ENCODE data around the gene GNG14. TPM values are rescaled to one million over a fixed set of nuclear protein-coding genes. Genes with fewer than 3 reads are reported as not detected.
A peak's percentile ranks its signal among the peaks of the same experiment; 100 is the strongest.

GNG14 gene
- total and polyA plus RNA-seq, 2 of the 13 experiments (the other 11 are each of a cell fraction or from before 2014, with no cell fraction given), result not detected

DNA sequence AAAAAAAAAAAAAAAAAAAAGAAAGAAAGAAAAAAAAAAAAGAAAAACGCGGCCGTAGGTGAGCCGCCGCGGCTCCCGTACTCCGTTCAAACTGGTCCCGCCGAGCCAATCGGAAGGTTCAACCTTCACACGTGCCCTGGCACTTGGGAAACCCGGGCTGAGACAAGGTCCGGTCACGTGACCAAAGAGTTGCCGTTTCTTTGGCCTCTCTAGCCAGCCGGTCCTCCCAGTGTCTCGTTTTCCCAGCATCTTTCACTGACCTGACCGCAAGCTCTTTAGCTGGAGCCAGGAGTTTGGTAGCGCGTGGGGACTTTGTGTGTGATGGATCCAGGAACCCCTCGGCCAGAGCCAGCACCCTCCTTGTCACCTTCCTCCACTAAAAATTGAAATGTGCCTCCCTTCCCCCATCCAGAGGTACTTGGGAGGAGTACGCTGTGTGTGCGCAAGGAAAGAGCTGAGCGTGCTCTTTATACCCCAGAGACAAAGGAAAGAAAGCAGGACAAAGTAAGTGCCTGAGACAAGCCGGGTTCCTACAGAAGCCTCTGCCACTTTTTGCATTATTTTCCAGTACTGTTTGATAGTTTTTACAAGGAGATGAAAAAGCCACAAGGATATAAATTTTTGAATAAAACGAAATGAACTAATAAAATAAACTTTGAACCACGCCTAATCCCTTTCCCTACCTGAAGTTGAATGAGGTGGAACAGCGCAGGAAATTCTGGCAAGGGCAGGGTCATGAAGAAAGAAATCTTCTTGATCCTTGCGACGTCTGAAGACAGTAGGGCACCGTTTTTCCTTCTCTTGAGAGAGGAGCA lies 35.0 kb downstream of the GNG14 start (continued):
- TF ChIP-seq MAFG (CRISPR knock-in tag; IDR thresholded peaks at IDR 0.05) (no peak), PRPF4 (IDR thresholded peaks at IDR 0.05; ENCODE audit: low read depth, low read length, poor library complexity, severe bottlenecking) (no peak), HOXA3 (CRISPR knock-in tag; IDR thresholded peaks at IDR 0.05) (peak; percentile 87), MTF1 (CRISPR knock-in tag; IDR thresholded peaks at IDR 0.05) (no peak), PHF21A (CRISPR knock-in tag; IDR thresholded peaks at IDR 0.05) (no peak), ETV5 (CRISPR knock-in tag; IDR thresholded peaks at IDR 0.05; ENCODE audit: borderline replicate concordance) (peak; percentile 73), SALL2 (CRISPR knock-in tag; IDR thresholded peaks at IDR 0.05) (no peak; the same call in 1 of the 2 replicates), ZNF674 (CRISPR knock-in tag; IDR thresholded peaks at IDR 0.05; ENCODE audit: low read depth) (no peak), ZNF343 (CRISPR knock-in tag; IDR thresholded peaks at IDR 0.05) (0 out of 2 replicates have a peak, but pooled peaks have one; percentile 18), ZNF766 (CRISPR knock-in tag; IDR thresholded peaks at IDR 0.05; ENCODE audit: borderline replicate concordance) (no peak), HNRNPK (IDR thresholded peaks at IDR 0.05; ENCODE audit: low read depth, low read length, poor library complexity, severe bottlenecking) (no peak), ISX (CRISPR knock-in tag; conservative IDR thresholded peaks at IDR 0.05) (no peak; the same call in 1 of the 2 replicates), ZNF619 (CRISPR knock-in tag; IDR thresholded peaks at IDR 0.05) (no peak), ZBTB38 (CRISPR knock-in tag; IDR thresholded peaks at IDR 0.05) (0 out of 2 replicates have a peak, but pooled peaks have one; percentile 38), ZNF549 (CRISPR knock-in tag; IDR thresholded peaks at IDR 0.05) (no peak), NKX3-1 (CRISPR knock-in tag; IDR thresholded peaks at IDR 0.05) (no peak), ZNF3 (CRISPR knock-in tag; IDR thresholded peaks at IDR 0.05) (no peak), ZNF7 (CRISPR knock-in tag; IDR thresholded peaks at IDR 0.05) (no peak), SNAI1 (CRISPR knock-in tag; IDR thresholded peaks at IDR 0.05; ENCODE audit: borderline replicate concordance) (no peak), NR3C1 (CRISPR knock-in tag; IDR thresholded peaks at IDR 0.05) (no peak), MZF1 (CRISPR knock-in tag; IDR thresholded peaks at IDR 0.05; ENCODE audit: borderline replicate concordance) (no peak), KDM5B (CRISPR knock-in tag; IDR thresholded peaks at IDR 0.05; ENCODE audit: borderline replicate concordance) (no peak), HOXD1 (CRISPR knock-in tag; IDR thresholded peaks at IDR 0.05) (no peak), ZNF432 (CRISPR knock-in tag; IDR thresholded peaks at IDR 0.05; ENCODE audit: borderline replicate concordance) (no peak), ZNF724P (CRISPR knock-in tag; IDR thresholded peaks at IDR 0.05; ENCODE audit: borderline replicate concordance) (no peak), PCBP2 (optimal IDR thresholded peaks at IDR 0.05; ENCODE audit: low read depth, low read length, poor library complexity, severe bottlenecking) (no peak), NFRKB (IDR thresholded peaks at IDR 0.05) (no peak)
- TF ChIP-seq, protein P1, sequence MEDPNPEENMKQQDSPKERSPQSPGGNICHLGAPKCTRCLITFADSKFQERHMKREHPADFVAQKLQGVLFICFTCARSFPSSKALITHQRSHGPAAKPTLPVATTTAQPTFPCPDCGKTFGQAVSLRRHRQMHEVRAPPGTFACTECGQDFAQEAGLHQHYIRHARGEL (CRISPR knock-in tag; IDR thresholded peaks at IDR 0.05), result no peak
- TF ChIP-seq, protein P2, sequence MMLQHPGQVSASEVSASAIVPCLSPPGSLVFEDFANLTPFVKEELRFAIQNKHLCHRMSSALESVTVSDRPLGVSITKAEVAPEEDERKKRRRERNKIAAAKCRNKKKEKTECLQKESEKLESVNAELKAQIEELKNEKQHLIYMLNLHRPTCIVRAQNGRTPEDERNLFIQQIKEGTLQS (CRISPR knock-in tag; IDR thresholded peaks at IDR 0.05), result no peak
- TF ChIP-seq, protein P3, sequence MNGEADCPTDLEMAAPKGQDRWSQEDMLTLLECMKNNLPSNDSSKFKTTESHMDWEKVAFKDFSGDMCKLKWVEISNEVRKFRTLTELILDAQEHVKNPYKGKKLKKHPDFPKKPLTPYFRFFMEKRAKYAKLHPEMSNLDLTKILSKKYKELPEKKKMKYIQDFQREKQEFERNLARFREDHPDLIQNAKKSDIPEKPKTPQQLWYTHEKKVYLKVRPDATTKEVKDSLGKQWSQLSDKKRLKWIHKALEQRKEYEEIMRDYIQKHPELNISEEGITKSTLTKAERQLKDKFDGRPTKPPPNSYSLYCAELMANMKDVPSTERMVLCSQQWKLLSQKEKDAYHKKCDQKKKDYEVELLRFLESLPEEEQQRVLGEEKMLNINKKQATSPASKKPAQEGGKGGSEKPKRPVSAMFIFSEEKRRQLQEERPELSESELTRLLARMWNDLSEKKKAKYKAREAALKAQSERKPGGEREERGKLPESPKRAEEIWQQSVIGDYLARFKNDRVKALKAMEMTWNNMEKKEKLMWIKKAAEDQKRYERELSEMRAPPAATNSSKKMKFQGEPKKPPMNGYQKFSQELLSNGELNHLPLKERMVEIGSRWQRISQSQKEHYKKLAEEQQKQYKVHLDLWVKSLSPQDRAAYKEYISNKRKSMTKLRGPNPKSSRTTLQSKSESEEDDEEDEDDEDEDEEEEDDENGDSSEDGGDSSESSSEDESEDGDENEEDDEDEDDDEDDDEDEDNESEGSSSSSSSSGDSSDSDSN (CRISPR knock-in tag; IDR thresholded peaks at IDR 0.05), result no peak
